SK-N-SH (cell line): ENCODE results near the gene AMMECR1L. TPM values are rescaled to one million over a fixed set of nuclear protein-coding genes. Genes with fewer than 3 reads are reported as not detected.

Source experiments
- CTCF ChIA-PET: fragments of 300-600, 350-600 bp; formaldehyde crosslinking; extraction: SDS; loops from one replicate; lab custom pipeline; 2021; lab: Yijun Ruan, JAX
- POLR2A ChIA-PET: fragments of 350-600 bp; sonication (Branson Sonifier 250); formaldehyde crosslinking; extraction: SDS; loops from one replicate; lab custom pipeline; 2020; ENCODE audit warnings: antibody characterized with exemption, inconsistent platforms; lab: Yijun Ruan, JAX
- DNase-seq: peaks from one replicate; pipeline ENCODE4 v3.0.0; 2012
- H2AFZ ChIP-seq: fragments of 200-600 bp; sonication (generic); 2 replicates; pipeline ENCODE4 v1.8.1; 2016; ENCODE audit warnings: antibody characterized with exemption, mild to moderate bottlenecking, low read depth
- H3F3A ChIP-seq: fragments of 200-600 bp; sonication (generic); replicated peaks from 2 replicates; pipeline ENCODE3; 2016; ENCODE audit warnings: antibody characterized with exemption, mild to moderate bottlenecking; ENCODE audit not compliant: insufficient read depth
- H3K27ac ChIP-seq, 2 experiments: fragments of 200-500 bp in 1 of 2; fragments of 200-600 bp in 1 of 2; sonication (Bioruptor generic) in 1 of 2; sonication (generic), shearing (Covaris generic) in 1 of 2; 2 replicates each; pipeline versions ENCODE4 v1.5.1 to v1.6.1; 2014 to 2016; ENCODE audit warnings: low read depth in 2 of 2, inconsistent platforms in 1 of 2, low read length in 1 of 2, mild to moderate bottlenecking in 1 of 2, mixed read lengths in 1 of 2
- H3K27me3 ChIP-seq: fragments of 200-600 bp; sonication (generic), shearing (Covaris generic); 2 replicates; pipeline ENCODE4 v1.6.1; 2016; ENCODE audit warnings: mixed run types; ENCODE audit not compliant: insufficient read depth
- H3K36me3 ChIP-seq, 2 experiments: fragments of 200-500 bp in 1 of 2; fragments of 200-600 bp in 1 of 2; sonication (Bioruptor generic) in 1 of 2; sonication (generic) in 1 of 2; replicated peaks in 1 of 2; 2 replicates each; pipeline versions ENCODE3 to v1.5.1; 2014 to 2016; ENCODE audit warnings: low read length in 1 of 2, mild to moderate bottlenecking in 1 of 2; ENCODE audit not compliant: insufficient read depth in 2 of 2, control insufficient read depth in 1 of 2
- H3K4me1 ChIP-seq, 2 experiments: fragments of 200-500 bp in 1 of 2; fragments of 200-600 bp in 1 of 2; sonication (Bioruptor generic) in 1 of 2; sonication (generic), shearing (Covaris generic) in 1 of 2; 2 replicates each; pipeline versions ENCODE4 v1.5.1 to v1.6.1; 2014 to 2016; ENCODE audit warnings: low read depth in 1 of 2, low read length in 1 of 2, mixed run types in 1 of 2; ENCODE audit not compliant: insufficient read depth in 2 of 2, control insufficient read depth in 1 of 2
- H3K4me2 ChIP-seq: fragments of 200-600 bp; sonication (generic), shearing (Covaris generic); 2 replicates; pipeline ENCODE4 v1.6.1; 2017; ENCODE audit warnings: mixed run types
- H3K4me3 ChIP-seq, 2 experiments: fragments of 200-500 bp in 1 of 2; fragments of 200-600 bp in 1 of 2; sonication (Bioruptor generic) in 1 of 2; sonication (generic), shearing (Covaris generic) in 1 of 2; 2 replicates each; pipeline versions ENCODE4 v1.5.1 to v1.8.1; 2014 to 2016; ENCODE audit warnings: low read depth in 2 of 2, inconsistent platforms in 1 of 2, low read length in 1 of 2, mild to moderate bottlenecking in 1 of 2, mixed read lengths in 1 of 2, moderate library complexity in 1 of 2
- H3K79me2 ChIP-seq: fragments of 200-600 bp; sonication (generic); 2 replicates; pipeline ENCODE4 v1.8.1; 2017; ENCODE audit warnings: mild to moderate bottlenecking; ENCODE audit not compliant: insufficient read depth
- H3K9ac ChIP-seq: fragments of 200-600 bp; sonication (generic); 2 replicates; pipeline ENCODE4 v1.6.1; 2017; ENCODE audit warnings: mixed run types
- H3K9me2 ChIP-seq: fragments of 200-600 bp; sonication (generic); 2 replicates; pipeline ENCODE4 v1.6.1; 2017; ENCODE audit warnings: mixed run types
- H3K9me3 ChIP-seq: fragments of 200-600 bp; sonication (generic); 2 replicates; pipeline ENCODE4 v1.6.1; 2017; ENCODE audit warnings: mixed run types, mild to moderate bottlenecking, moderate library complexity
- H4K20me1 ChIP-seq: fragments of 200-600 bp; sonication (generic); 2 replicates; pipeline ENCODE4 v1.6.1; 2017; ENCODE audit warnings: mild to moderate bottlenecking, mixed run types; ENCODE audit not compliant: insufficient read depth
- CHD2 ChIP-seq: fragments of 150-350 bp; IDR thresholded peaks from 2 replicates; pipeline ENCODE4 v1.6.1; 2018; ENCODE audit warnings: low read length; ENCODE audit not compliant: partially characterized antibody
- ELF1 ChIP-seq: IDR thresholded peaks from 2 replicates; pipeline ENCODE4 v1.4.0; 2012
- EZH2phosphoT487 ChIP-seq: fragments of 200-600 bp; sonication (generic); IDR thresholded peaks from 2 replicates; pipeline ENCODE4 v1.6.1; 2017; ENCODE audit warnings: low read depth, mixed run types, mild to moderate bottlenecking, antibody characterized with exemption, moderate library complexity, borderline replicate concordance
- FOXM1 ChIP-seq: IDR thresholded peaks from 2 replicates; pipeline ENCODE4 v1.4.0; 2012; ENCODE audit warnings: low read depth, mild to moderate bottlenecking
- MEF2A ChIP-seq: IDR thresholded peaks from 2 replicates; pipeline ENCODE4 v1.4.0; 2012; ENCODE audit warnings: low read depth, borderline replicate concordance
- NFIC ChIP-seq: IDR thresholded peaks from 2 replicates; pipeline ENCODE4 v1.4.0; 2012; ENCODE audit warnings: borderline replicate concordance
- NRF1 ChIP-seq: IDR thresholded peaks from 2 replicates; pipeline ENCODE4 v1.6.1; 2012; ENCODE audit warnings: low read depth, mild to moderate bottlenecking, low read length
- POLR2AphosphoS5 ChIP-seq: IDR thresholded peaks from 2 replicates; pipeline ENCODE4 v1.6.1; 2012; ENCODE audit warnings: low read depth, low read length
- SIN3A ChIP-seq: IDR thresholded peaks from 2 replicates; pipeline ENCODE4 v1.6.1; 2012; ENCODE audit warnings: low read depth, mild to moderate bottlenecking, low read length, moderate library complexity, borderline replicate concordance
- SMC3 ChIP-seq: IDR thresholded peaks from 2 replicates; pipeline ENCODE4 v1.6.1; 2012; ENCODE audit warnings: low read depth, low read length, improper control_type of control experiment
- TEAD4 ChIP-seq: IDR thresholded peaks from 2 replicates; pipeline ENCODE4 v1.4.0; 2012; ENCODE audit warnings: mild to moderate bottlenecking, borderline replicate concordance; ENCODE audit not compliant: insufficient read depth
- YY1 ChIP-seq: IDR thresholded peaks from 2 replicates; pipeline ENCODE4 v1.4.0; 2012; ENCODE audit warnings: low read depth, mild to moderate bottlenecking
- WGBS: methylation state at CpG from one replicate; pipeline ENCODE4 v1.1.6; 2017; ENCODE audit warnings: low lambda C conversion rate; 5-methylcytosine and 5-hydroxymethylcytosine counted together
- polyA plus RNA-seq, 3 experiments: library from polyadenylated mRNA; depleted of rRNA; stranded (reverse); fragments of >200 nt; gene quantifications; 2 replicates each; pipeline ENCODE4 v1.2.3, GENCODE V29; 2012
- TF ChIP-seq, protein P1 (sequence below): fragments of 200-600 bp; sonication (generic); IDR thresholded peaks from 2 replicates; pipeline ENCODE4 v1.6.1; 2017; ENCODE audit warnings: antibody characterized with exemption, mild to moderate bottlenecking, moderate library complexity

The AMMECR1L gene
- polyA plus RNA-seq, 1 of the 3 experiments (the other 2 are of a cell fraction), result 11.0 TPM

DNA sequence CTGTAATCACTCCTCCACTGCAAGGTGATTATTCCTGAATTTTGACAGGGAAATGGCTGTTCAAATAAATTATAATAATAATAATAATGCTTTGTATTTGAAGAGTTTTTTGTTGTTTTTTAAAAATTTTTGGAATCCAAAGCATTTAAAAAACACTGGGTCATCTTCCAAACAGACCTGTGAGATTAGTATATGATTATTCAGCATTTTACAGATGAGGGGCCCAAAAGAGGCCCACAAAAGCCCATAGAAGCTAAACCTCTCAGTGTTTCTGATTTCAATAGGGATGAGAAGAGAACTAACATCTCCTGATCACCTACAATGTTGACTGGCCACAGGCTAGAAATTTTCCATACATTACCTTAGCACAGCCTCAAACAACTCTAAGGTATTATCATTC, 19.8 kb downstream of the AMMECR1L start:
- TF ChIP-seq NRF1, result no peak
- TF ChIP-seq SMC3, result no peak
- no peak for TF ChIP-seq POLR2AphosphoS5
- no peak for TF ChIP-seq CHD2
- TF ChIP-seq TEAD4, result no peak
- no peak for TF ChIP-seq YY1
- TF ChIP-seq EZH2phosphoT487, result no peak
- no peak for TF ChIP-seq ELF1
- TF ChIP-seq MEF2A, result no peak
- TF ChIP-seq NFIC, result no peak
- no peak for TF ChIP-seq FOXM1

DNA sequence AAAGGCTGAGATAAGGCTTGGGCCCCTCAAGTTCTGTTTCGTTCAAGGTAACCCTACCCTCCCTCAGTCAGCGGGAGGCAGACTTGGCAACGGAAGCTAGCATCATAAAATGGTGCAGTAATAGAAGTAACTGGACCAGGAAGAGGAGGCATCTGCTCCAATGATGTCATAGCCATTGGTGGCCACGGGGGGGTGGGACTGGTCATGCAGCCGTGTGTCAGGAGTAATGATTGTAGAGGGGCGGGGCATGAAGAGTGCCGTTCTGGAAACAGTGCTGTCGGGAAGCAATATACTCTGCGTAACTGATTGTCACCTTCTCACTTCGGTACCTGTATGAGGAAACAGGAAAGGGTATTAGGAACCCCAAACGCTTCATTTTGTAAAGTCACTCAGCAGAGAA, 20.9 kb downstream of the AMMECR1L start:
- ChIA-PET CTCF (no interaction called here), POLR2A (no interaction called here)
- Histone ChIP-seq H4K20me1 (peaks cover 5% of the 10 kb centered on the region), H3K36me3 (peaks cover 42 to 64% of the 10 kb centered on the region in 2 experiments), H3K27me3 (no peaks in the 10 kb centered on the region), H3F3A (peaks cover 21% of the 10 kb centered on the region), H3K4me3 (no peak overlapping the region), H3K9me2 (no peaks in the 10 kb centered on the region), H3K79me2 (peaks cover 24% of the 10 kb centered on the region), H3K4me1 (no peaks in the 10 kb centered on the region; a peak in 1 of 4 replicates), H2AFZ (no peak overlapping the region), H3K27ac (no peak overlapping the region), H3K9ac (no peak overlapping the region), H3K4me2 (no peak overlapping the region), H3K9me3 (no peaks in the 10 kb centered on the region)
- WGBS, result 71% methylated on average over 11 of the region's 11 CpGs
- TF ChIP-seq, protein P1, sequence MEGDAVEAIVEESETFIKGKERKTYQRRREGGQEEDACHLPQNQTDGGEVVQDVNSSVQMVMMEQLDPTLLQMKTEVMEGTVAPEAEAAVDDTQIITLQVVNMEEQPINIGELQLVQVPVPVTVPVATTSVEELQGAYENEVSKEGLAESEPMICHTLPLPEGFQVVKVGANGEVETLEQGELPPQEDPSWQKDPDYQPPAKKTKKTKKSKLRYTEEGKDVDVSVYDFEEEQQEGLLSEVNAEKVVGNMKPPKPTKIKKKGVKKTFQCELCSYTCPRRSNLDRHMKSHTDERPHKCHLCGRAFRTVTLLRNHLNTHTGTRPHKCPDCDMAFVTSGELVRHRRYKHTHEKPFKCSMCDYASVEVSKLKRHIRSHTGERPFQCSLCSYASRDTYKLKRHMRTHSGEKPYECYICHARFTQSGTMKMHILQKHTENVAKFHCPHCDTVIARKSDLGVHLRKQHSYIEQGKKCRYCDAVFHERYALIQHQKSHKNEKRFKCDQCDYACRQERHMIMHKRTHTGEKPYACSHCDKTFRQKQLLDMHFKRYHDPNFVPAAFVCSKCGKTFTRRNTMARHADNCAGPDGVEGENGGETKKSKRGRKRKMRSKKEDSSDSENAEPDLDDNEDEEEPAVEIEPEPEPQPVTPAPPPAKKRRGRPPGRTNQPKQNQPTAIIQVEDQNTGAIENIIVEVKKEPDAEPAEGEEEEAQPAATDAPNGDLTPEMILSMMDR, result peak; percentile 23; the same call in 1 of the 2 replicates
- TF ChIP-seq SIN3A, result no peak
- peak; percentile 70 for DNase-seq

More for the DNA sequence above, 19.8 kb downstream of the AMMECR1L start:
- Histone ChIP-seq H3K79me2 (peaks cover 30% of the 10 kb centered on the region), H3K9me2 (no peaks in the 10 kb centered on the region), H3K4me1 (no peaks in the 10 kb centered on the region), H3F3A (peaks cover 15% of the 10 kb centered on the region), H3K36me3 (peaks cover 51 to 71% of the 10 kb centered on the region in 2 experiments), H4K20me1 (peaks cover 6% of the 10 kb centered on the region), H3K4me2 (no peak overlapping the region), H3K27me3 (no peaks in the 10 kb centered on the region), H3K4me3 (no peak overlapping the region), H3K27ac (no peak overlapping the region), H3K9ac (no peak overlapping the region), H3K9me3 (no peaks in the 10 kb centered on the region), H2AFZ (no peak overlapping the region)
- POLR2A ChIA-PET, result no interaction called here
- CTCF ChIA-PET, result no interaction called here
- DNase-seq, result no peak
